Right renal pelvis (tissue), 4 donors: ENCODE data around the gene YJEFN3. TPM values are rescaled to one million over a fixed set of nuclear protein-coding genes. Genes with fewer than 3 reads are reported as not detected.

Experiments
- DNase-seq, 4 donors: peaks; one replicate each; pipeline ENCODE4 v3.0.0-alpha.2; 2013; ENCODE audit warnings: low read depth in 4 of 4, low spot score in 3 of 4, missing footprints in 1 of 4
- polyA plus RNA-seq, 4 donors: library from polyadenylated mRNA; unstranded; fragments of 120-200 nt; gene quantifications; one replicate each; pipeline ENCODE4 v1.2.1, GENCODE V29; 2013; ENCODE audit not compliant: insufficient read length in 4 of 4

Gene YJEFN3
- polyA plus RNA-seq, 4 donors, result 5.1 to 10.0 (median 6.2) TPM

- no peak for DNase-seq
These were observed 32.8 kb upstream of the YJEFN3 start for GRCh38 chr19:19495614-19496603.

- no peak for DNase-seq
These were observed 30.3 kb upstream of the YJEFN3 start for GRCh38 chr19:19498255-19498991.

- no peak for DNase-seq
These were observed 29.3 kb upstream of the YJEFN3 start for GRCh38 chr19:19499272-19499995.

- DNase-seq, result no peak
These were observed 27.6 kb upstream of the YJEFN3 start for GRCh38 chr19:19500975-19501644.

GRCh38 chr19:19501798-19502197 is 26.9 kb upstream of the YJEFN3 start:
- no peak for DNase-seq

- DNase-seq, result no peak
These were observed 26.4 kb upstream of the YJEFN3 start for GRCh38 chr19:19502281-19502680.

GRCh38 chr19:19502808-19503602 is 25.7 kb upstream of the YJEFN3 start:
- DNase-seq, result no peak

- no peak for DNase-seq
These were observed 23.7 kb upstream of the YJEFN3 start for GRCh38 chr19:19504754-19505668.

- no peak for DNase-seq
These were observed 22.9 kb upstream of the YJEFN3 start for GRCh38 chr19:19505669-19506326.

- DNase-seq, result no peak
These were observed 22.1 kb upstream of the YJEFN3 start for GRCh38 chr19:19506592-19506991.

- no peak for DNase-seq
These were observed 21.4 kb upstream of the YJEFN3 start for GRCh38 chr19:19507354-19507753.

- no peak for DNase-seq
These were observed 20.5 kb upstream of the YJEFN3 start for GRCh38 chr19:19508217-19508616.

- DNase-seq, result no peak
These were observed 18.3 kb upstream of the YJEFN3 start for GRCh38 chr19:19510432-19510831.

GRCh38 chr19:19513682-19514081 is 15.0 kb upstream of the YJEFN3 start:
- DNase-seq, result no peak

- DNase-seq, result peak; percentile 55 to 67 (median 64)
These were observed 14.5 kb upstream of the YJEFN3 start for GRCh38 chr19:19514215-19514657.

- DNase-seq, result no peak
These were observed 13.7 kb upstream of the YJEFN3 start, which contains the start of gene TSSK6 for GRCh38 chr19:19514881-19515641. TSS of gene TSSK6 (minus strand) at chr19:19515548. CDS start at chr19:19515427, 121 bp downstream.
